Keratinocyte (primary cell): ENCODE data around the gene PTPRN2. TPM values are rescaled to one million over a fixed set of nuclear protein-coding genes. Genes with fewer than 3 reads are reported as not detected.
"Not testable (repeated sequence)": the region's sequence is repeated elsewhere in the genome, so short reads cannot be mapped to it uniquely, and the experiment has no call there.

Source experiments
- DNase-seq: peaks from one replicate; pipeline ENCODE4 v3.0.0-alpha.2; 2011; ENCODE audit warnings: low read depth, missing footprints, low spot score
- FAIRE-seq: peaks from 2 replicates; lab custom pipeline; 2011; peaks lifted over from hg19 to GRCh38; lab: Jason Lieb, UNC
- H2AFZ ChIP-seq: 2 replicates; pipeline ENCODE4 v1.6.0; 2012; ENCODE audit warnings: low read length, control low read depth, inconsistent platforms; ENCODE audit not compliant: control insufficient read depth
- H3K27ac ChIP-seq: 2 replicates; pipeline ENCODE4 v1.5.1; 2011; ENCODE audit warnings: low read length; ENCODE audit not compliant: control insufficient read depth, insufficient read depth
- H3K27me3 ChIP-seq: 3 replicates; pipeline ENCODE4 v1.6.0; 2011; ENCODE audit warnings: low read length; ENCODE audit not compliant: control insufficient read depth, insufficient read depth; ENCODE audit errors: extremely low read depth
- H3K36me3 ChIP-seq, 2 experiments: 2 replicates in 1 of 2; 3 replicates in 1 of 2; pipeline ENCODE4 v1.5.1; 2011; ENCODE audit warnings: low read length in 2 of 2, mild to moderate bottlenecking in 1 of 2; ENCODE audit not compliant: control insufficient read depth in 2 of 2, insufficient read depth in 2 of 2; ENCODE audit errors: extremely low read depth in 1 of 2
- H3K4me1 ChIP-seq: 3 replicates; pipeline ENCODE4 v1.5.1; 2011; ENCODE audit warnings: low read length; ENCODE audit not compliant: control insufficient read depth, insufficient read depth; ENCODE audit errors: extremely low read depth
- H3K4me2 ChIP-seq: 3 replicates; pipeline ENCODE4 v1.6.0; 2011; ENCODE audit warnings: low read depth, low read length; ENCODE audit not compliant: control insufficient read depth, insufficient read depth; ENCODE audit errors: extremely low read depth
- H3K4me3 ChIP-seq, 3 experiments: fragments of 200-600 bp in 1 of 3; sonication (generic) in 1 of 3; 2 replicates in 2 of 3; 3 replicates in 1 of 3; pipeline ENCODE4 v1.5.1; 2011 to 2016; ENCODE audit warnings: low read length in 3 of 3, mild to moderate bottlenecking in 3 of 3, control low read depth in 2 of 3, inconsistent platforms in 1 of 3, low read depth in 1 of 3, mixed read lengths in 1 of 3, mixed run types in 1 of 3, moderate library complexity in 1 of 3; ENCODE audit not compliant: control insufficient read depth in 2 of 3, insufficient read depth in 2 of 3; ENCODE audit errors: extremely low read depth in 1 of 3
- H3K79me2 ChIP-seq: 2 replicates; pipeline ENCODE4 v1.6.0; 2012; ENCODE audit warnings: low read length; ENCODE audit not compliant: control insufficient read depth, insufficient read depth
- H3K9ac ChIP-seq: 3 replicates; pipeline ENCODE4 v1.6.0; 2011; ENCODE audit warnings: low read length; ENCODE audit not compliant: control insufficient read depth, insufficient read depth; ENCODE audit errors: extremely low read depth
- H3K9me1 ChIP-seq: 3 replicates; pipeline ENCODE4 v1.6.0; 2011; ENCODE audit warnings: low read length; ENCODE audit not compliant: control insufficient read depth, insufficient read depth; ENCODE audit errors: extremely low read depth
- H3K9me3 ChIP-seq: 2 replicates; pipeline ENCODE4 v1.5.1; 2012; ENCODE audit warnings: low read depth, low read length; ENCODE audit not compliant: control insufficient read depth
- H4K20me1 ChIP-seq: 3 replicates; pipeline ENCODE4 v1.6.0; 2011; ENCODE audit warnings: low read length; ENCODE audit not compliant: control insufficient read depth, insufficient read depth; ENCODE audit errors: extremely low read depth
- CTCF ChIP-seq, 3 experiments: IDR thresholded peaks in 1 of 3; conservative IDR thresholded peaks in 1 of 3; optimal IDR thresholded peaks in 1 of 3; 2 replicates in 2 of 3; 3 replicates in 1 of 3; pipeline versions ENCODE3 to v1.5.1; 2011; ENCODE audit warnings: low read length in 3 of 3, mild to moderate bottlenecking in 3 of 3, moderate library complexity in 2 of 3, control low read depth in 1 of 3, inconsistent platforms in 1 of 3; ENCODE audit not compliant: insufficient read depth in 2 of 3; ENCODE audit errors: extremely low read depth in 1 of 3
- EZH2 ChIP-seq: IDR thresholded peaks from one replicate; pipeline ENCODE4 v1.6.1; 2012; ENCODE audit warnings: inconsistent platforms, mild to moderate bottlenecking, low read length, moderate library complexity
- dilution Hi-C: fragments of 300-500 bp; cut with MboI; formaldehyde crosslinking; loops from one replicate; pipeline ENCODE4 v1.7.0; 2020; ENCODE audit warnings: low sequenced_read_pairs; ENCODE audit not compliant: extremely low pct_ligation_motif_present
- polyA plus RNA-seq, 5 experiments: library from polyadenylated mRNA; depleted of rRNA in 3 of 5; stranded (reverse) in 3 of 5; stranded (forward) in 1 of 5; unstranded in 1 of 5; fragments of >200 nt; gene quantifications; 1 replicate in 1 of 5; 2 replicates in 3 of 5; 3 replicates in 1 of 5; pipeline versions ENCODE4 v1.2.1 to v1.2.3, GENCODE V29; 2011 to 2012; ENCODE audit warnings: missing spikeins in 2 of 5, low read depth in 1 of 5, low replicate concordance in 1 of 5

PTPRN2 gene
- polyA plus RNA-seq, 1 donor (not counting 4 experiments of a cell fraction or from before 2014, with no cell fraction given) = not detected

GRCh38 chr7:158150234-158150633 is 437.4 kb downstream of the PTPRN2 start:
- no peak overlapping the region for H2AFZ ChIP-seq
- no peak overlapping the region for H3K9ac ChIP-seq
- no peaks in the 10 kb centered on the region for H4K20me1 ChIP-seq
- no peak overlapping the region for H3K4me2 ChIP-seq
- H3K9me3 ChIP-seq = peaks cover 24% of the 10 kb centered on the region
- dilution Hi-C loops = no loop called here
- no peaks in the 10 kb centered on the region for H3K4me1 ChIP-seq
- H3K36me3 ChIP-seq = no peaks in the 10 kb centered on the region
- H3K27ac ChIP-seq = no peak overlapping the region
- TF ChIP-seq CTCF (optimal IDR thresholded peaks at IDR 0.05 in 1 of 3, IDR thresholded peaks at IDR 0.05 in 1 of 3, conservative IDR thresholded peaks at IDR 0.05 in 1 of 3; ENCODE audit: extremely low read depth in 1 of 3, insufficient read depth in 2 of 3, low read length in 3 of 3) (no peak), EZH2 (no peak)
- DNase-seq (no peak), FAIRE-seq (no peak)
- no peak overlapping the region for H3K4me3 ChIP-seq
- H3K79me2 ChIP-seq = no peaks in the 10 kb centered on the region
- H3K9me1 ChIP-seq = no peaks in the 10 kb centered on the region
- H3K27me3 ChIP-seq = no peaks in the 10 kb centered on the region

DNA sequence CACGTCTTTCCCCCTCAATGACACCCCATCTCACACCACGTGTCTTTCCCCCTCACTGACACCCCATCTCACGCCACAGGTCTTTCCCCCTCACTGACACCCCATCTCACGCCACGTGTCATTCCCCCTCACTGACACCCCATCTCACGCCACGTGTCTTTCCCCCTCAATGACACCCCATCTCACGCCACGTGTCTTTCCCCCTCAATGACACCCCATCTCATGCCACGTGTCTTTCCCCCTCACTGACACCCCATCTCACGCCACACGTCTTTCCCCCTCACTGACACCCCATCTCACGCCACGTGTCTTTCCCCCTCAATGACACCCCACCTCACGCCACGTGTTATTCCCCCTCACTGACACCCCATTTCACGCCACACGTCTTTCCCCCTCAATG is 440.2 kb downstream of the PTPRN2 start:
- not testable (repeated sequence) for H2AFZ ChIP-seq

GRCh38 chr7:158145370-158145769 is 442.3 kb downstream of the PTPRN2 start:
- FAIRE-seq = no peak
- H3K36me3 ChIP-seq = no peaks in the 10 kb centered on the region
- no peak overlapping the region for H3K9ac ChIP-seq
- TF ChIP-seq EZH2 (no peak), CTCF (optimal IDR thresholded peaks at IDR 0.05 in 1 of 3, IDR thresholded peaks at IDR 0.05 in 1 of 3, conservative IDR thresholded peaks at IDR 0.05 in 1 of 3; ENCODE audit: extremely low read depth in 1 of 3, insufficient read depth in 2 of 3, low read length in 3 of 3) (no peak)
- no peak overlapping the region for H3K27ac ChIP-seq
- no peak overlapping the region for H2AFZ ChIP-seq
- DNase-seq = no peak
- H3K9me3 ChIP-seq = peaks cover 23% of the 10 kb centered on the region
- H3K4me2 ChIP-seq = no peak overlapping the region
- H3K9me1 ChIP-seq = no peaks in the 10 kb centered on the region
- no peaks in the 10 kb centered on the region for H3K27me3 ChIP-seq
- H3K4me1 ChIP-seq = no peaks in the 10 kb centered on the region
- H4K20me1 ChIP-seq = no peaks in the 10 kb centered on the region
- dilution Hi-C loops = loop anchor here (25.0 kb wide), 1 partner anchor 92 kb away; no protein-coding TSS in a partner anchor
- H3K4me3 ChIP-seq = no peak overlapping the region
- no peaks in the 10 kb centered on the region for H3K79me2 ChIP-seq

More for the DNA sequence above, 440.2 kb downstream of the PTPRN2 start:
- H3K36me3 ChIP-seq, H3K4me1 ChIP-seq, H3K9me1 ChIP-seq, DNase-seq, H3K27me3 ChIP-seq, H3K79me2 ChIP-seq, H3K4me3 ChIP-seq, FAIRE-seq, H3K9ac ChIP-seq, H3K4me2 ChIP-seq, H4K20me1 ChIP-seq, H3K27ac ChIP-seq: not testable (repeated sequence)
- peaks cover 23% of the 10 kb centered on the region for H3K9me3 ChIP-seq
- dilution Hi-C loops = loop anchor here (25.0 kb wide), 1 partner anchor 90 kb away; no protein-coding TSS in a partner anchor
